WERI-Rb-1 (cell line): ENCODE data around the gene ANKRD17.

Experiments
- DNase-seq: peaks from one replicate; pipeline ENCODE4 v3.0.0-alpha.2; 2020
- H3K27ac ChIP-seq: fragments of 250-450 bp; sonication (Bioruptor Pico); 2 replicates; pipeline ENCODE4 v1.5.1; 2020; ENCODE audit warnings: mild to moderate bottlenecking, moderate library complexity
- H3K27me3 ChIP-seq: fragments of 250-450 bp; sonication (Bioruptor Pico); 2 replicates; pipeline ENCODE4 v1.5.1; 2021; ENCODE audit warnings: mild to moderate bottlenecking, low read depth, moderate library complexity; ENCODE audit not compliant: insufficient read depth, severe bottlenecking
- H3K36me3 ChIP-seq: fragments of 250-450 bp; sonication (Bioruptor Pico); 2 replicates; pipeline ENCODE4 v1.5.1; 2020; ENCODE audit warnings: mild to moderate bottlenecking, moderate library complexity
- H3K4me3 ChIP-seq: 2 replicates; pipeline ENCODE4 v1.5.1; 2011; ENCODE audit warnings: low read depth, mild to moderate bottlenecking, control low read depth, low read length
- H3K9me3 ChIP-seq: fragments of 250-450 bp; sonication (Bioruptor Pico); 2 replicates; pipeline ENCODE4 v1.5.1; 2021; ENCODE audit warnings: mild to moderate bottlenecking, moderate library complexity; ENCODE audit not compliant: severe bottlenecking
- CTCF ChIP-seq: IDR thresholded peaks from 2 replicates; pipeline ENCODE4 v1.5.1; 2011; ENCODE audit warnings: low read depth, mild to moderate bottlenecking, control low read depth, inconsistent platforms, low read length

ANKRD17 gene

DNA sequence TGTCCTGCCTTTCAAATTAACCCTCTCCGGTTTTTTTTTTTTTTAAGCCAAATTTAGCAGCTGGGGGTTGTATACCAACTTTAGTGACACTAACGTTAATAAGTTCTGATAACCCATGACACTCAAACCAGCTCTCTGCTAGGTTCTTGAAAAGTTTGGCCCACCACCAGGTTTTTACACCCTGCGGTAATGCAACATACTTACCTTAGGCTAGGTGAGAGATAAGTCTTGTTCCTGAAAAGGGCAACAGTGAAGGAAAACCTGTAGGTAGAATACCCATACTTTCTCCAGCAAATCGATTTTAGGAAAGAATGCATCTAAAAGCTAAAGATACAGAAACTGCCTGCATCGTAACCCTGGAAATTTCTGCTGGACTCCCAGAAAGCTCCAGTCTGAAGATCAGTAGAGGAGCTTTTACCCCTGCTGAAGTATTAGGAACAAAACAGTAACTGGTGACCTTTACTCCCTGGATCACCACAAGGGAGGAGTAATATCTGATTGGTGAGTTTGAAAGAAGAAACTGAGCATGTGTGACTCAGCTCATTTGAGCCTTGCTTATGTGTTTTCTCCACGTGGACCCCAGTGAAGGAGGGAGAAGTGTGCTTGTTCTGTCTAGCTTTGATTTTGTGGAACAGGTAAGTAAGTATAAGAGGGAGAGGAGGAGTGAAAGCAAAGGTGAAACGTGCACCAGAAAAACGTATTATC, 154.6 kb downstream of the ANKRD17 start:
- no peaks in the 10 kb centered on the region for H3K9me3 ChIP-seq
- no peaks in the 10 kb centered on the region for H3K27me3 ChIP-seq
- TF ChIP-seq CTCF = no peak
- DNase-seq = no peak
- H3K36me3 ChIP-seq = peaks cover 42% of the 10 kb centered on the region
- no peak overlapping the region for H3K27ac ChIP-seq
- H3K4me3 ChIP-seq = no peak overlapping the region

DNA sequence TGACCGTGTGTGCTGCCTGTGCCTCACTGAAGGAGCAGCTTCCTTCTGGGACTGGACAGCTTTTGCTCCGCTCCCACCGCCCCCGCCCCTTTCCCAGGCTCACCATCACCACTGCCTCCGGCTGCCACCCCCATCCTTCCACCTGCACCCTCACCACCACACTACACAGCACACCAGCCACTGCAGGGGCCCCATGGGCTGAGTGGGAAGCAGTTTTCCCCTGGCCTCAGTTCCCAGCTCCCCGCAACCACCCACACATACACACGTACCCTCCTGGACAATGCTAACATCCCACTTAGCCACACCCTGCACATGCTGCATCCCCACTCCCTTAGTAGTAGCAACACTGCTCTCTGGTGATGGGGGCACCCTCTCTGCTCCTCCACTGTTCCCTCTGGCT, 159.5 kb downstream of the ANKRD17 start:
- no peak overlapping the region for H3K4me3 ChIP-seq
- peaks cover 45% of the 10 kb centered on the region for H3K36me3 ChIP-seq
- no peaks in the 10 kb centered on the region for H3K9me3 ChIP-seq
- H3K27ac ChIP-seq = no peak overlapping the region
- H3K27me3 ChIP-seq = no peaks in the 10 kb centered on the region
- no peak for TF ChIP-seq CTCF
- DNase-seq = no peak

DNA sequence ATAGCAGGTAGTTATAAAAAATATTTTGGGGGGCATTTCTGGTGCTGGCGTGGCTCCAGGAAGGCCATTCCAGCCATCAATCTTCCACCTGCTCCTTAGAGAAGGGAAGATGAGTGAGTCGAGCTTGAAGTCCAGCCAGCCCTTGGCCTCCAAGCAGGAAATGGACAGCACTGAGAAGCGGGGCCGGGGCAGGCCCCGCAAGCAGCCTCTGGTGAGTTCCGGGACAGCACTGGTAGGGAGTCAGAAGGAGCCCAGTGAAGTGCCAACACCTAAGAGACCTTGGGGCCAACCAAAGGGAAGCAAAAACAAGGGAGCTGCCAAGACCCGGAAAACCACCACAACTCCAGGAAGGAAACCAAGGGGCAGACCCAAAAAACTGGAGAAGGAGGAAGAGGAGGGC, 159.9 kb downstream of the ANKRD17 start:
- no peak for TF ChIP-seq CTCF
- H3K27me3 ChIP-seq = no peaks in the 10 kb centered on the region
- peaks cover 49% of the 10 kb centered on the region for H3K36me3 ChIP-seq
- no peaks in the 10 kb centered on the region for H3K9me3 ChIP-seq
- no peak overlapping the region for H3K27ac ChIP-seq
- DNase-seq = no peak
- no peak overlapping the region for H3K4me3 ChIP-seq

GRCh38 chr4:73098016-73098415, 160.6 kb downstream of the ANKRD17 start:
- Histone ChIP-seq H3K4me3 (no peak overlapping the region), H3K27me3 (no peaks in the 10 kb centered on the region), H3K27ac (no peak overlapping the region), H3K9me3 (no peaks in the 10 kb centered on the region), H3K36me3 (peaks cover 51% of the 10 kb centered on the region)
- DNase-seq = no peak
- no peak for TF ChIP-seq CTCF

GRCh38 chr4:73092868-73093267, 165.7 kb downstream of the ANKRD17 start:
- Histone ChIP-seq H3K9me3 (no peaks in the 10 kb centered on the region), H3K36me3 (peaks cover 63% of the 10 kb centered on the region), H3K4me3 (no peak overlapping the region), H3K27ac (no peak overlapping the region), H3K27me3 (no peaks in the 10 kb centered on the region)
- TF ChIP-seq CTCF = no peak
- DNase-seq = no peak

- no peak for TF ChIP-seq CTCF
- Histone ChIP-seq H3K9me3 (no peaks in the 10 kb centered on the region), H3K4me3 (no peak overlapping the region), H3K27me3 (no peaks in the 10 kb centered on the region), H3K36me3 (peaks cover 62% of the 10 kb centered on the region), H3K27ac (no peak overlapping the region)
- DNase-seq = no peak
These were observed 167.9 kb downstream of the ANKRD17 start for GRCh38 chr4:73090738-73091137.
